HG02610 (cell line): ENCODE results near the gene TEX29.

Experiments
- ATAC-seq: cut with Tn5 transposase; IDR thresholded peaks from one replicate; pipeline ENCODE4 v1.9.1; 2021; ENCODE audit warnings: mild to moderate bottlenecking, moderate library complexity; ENCODE audit not compliant: unreplicated experiment

The TEX29 gene

DNA sequence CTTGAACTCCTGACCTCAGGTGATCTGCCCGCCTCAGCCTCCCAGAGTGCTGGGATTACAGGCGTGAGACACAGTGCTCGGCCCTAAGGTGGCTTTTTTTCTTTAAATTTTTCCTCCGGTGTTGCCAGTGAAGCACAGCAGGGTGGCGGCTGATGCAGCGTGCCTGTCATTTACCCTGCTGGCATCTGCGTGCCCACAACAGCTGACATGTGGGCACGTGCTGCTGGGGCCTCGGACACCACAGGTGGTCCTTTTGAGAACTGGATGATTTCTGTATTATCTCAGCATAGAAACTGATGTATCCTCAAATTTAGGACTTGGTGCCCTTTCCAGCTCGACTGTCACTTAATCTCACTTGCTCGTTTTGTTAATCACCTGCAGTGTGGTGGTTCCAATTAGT is 31.2 kb upstream of the TEX29 start:
- no peak for ATAC-seq

DNA sequence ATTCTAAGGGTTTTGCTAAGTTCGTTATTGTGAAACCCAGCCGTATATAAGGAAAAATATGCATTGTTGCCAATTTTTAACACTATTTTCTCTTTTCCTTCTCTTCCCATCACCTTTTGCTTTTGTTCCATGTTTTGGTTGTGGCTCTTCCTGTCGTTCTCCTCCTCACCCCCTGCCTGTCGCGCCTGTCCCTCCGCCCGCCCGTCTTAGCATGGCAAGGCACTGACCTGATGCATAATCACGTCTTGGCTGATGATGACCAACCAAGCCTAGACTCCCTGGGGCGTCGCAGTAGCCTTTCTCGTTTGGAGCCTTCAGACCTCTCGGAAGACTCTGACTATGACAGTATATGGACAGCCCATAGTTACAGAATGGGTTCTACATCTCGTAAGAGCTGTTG is 28.5 kb upstream of the TEX29 start:
- no peak for ATAC-seq

DNA sequence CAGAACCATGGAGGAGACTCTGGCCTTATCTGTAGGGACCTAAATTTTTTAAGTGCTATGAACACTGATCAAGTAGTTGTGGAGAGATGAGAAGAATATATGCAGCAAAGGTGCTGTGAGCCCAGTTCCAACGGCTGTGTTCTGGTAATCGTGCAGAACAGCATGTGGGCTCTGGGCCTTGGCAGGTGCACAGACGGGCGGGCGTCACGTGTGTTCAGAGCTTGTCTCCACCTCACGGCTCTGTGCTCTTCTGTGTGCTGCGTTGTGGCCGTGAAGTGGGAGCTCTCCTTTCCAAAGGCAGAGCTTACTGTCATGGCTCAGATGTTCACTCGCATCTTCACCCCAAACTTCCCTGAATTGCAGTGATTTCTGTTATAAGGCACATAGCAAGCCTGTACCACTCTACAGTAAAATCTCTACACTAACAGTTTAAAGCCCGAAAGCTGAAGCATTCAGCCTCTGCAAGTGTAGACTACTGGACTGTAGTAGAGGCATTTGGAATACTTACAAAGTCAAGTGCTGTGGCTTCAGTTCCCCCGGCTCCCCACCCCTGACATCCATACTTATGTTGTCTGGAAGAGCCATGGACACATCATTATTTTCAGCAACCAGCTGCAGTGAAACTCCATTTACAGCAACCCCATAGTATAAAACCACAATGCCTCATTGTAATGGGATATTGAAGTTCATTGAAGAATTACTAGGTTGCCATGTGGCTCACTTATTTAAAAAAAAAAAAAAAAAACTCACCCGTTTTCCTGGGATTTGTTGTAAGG is 27.5 kb upstream of the TEX29 start:
- ATAC-seq: no peak

DNA sequence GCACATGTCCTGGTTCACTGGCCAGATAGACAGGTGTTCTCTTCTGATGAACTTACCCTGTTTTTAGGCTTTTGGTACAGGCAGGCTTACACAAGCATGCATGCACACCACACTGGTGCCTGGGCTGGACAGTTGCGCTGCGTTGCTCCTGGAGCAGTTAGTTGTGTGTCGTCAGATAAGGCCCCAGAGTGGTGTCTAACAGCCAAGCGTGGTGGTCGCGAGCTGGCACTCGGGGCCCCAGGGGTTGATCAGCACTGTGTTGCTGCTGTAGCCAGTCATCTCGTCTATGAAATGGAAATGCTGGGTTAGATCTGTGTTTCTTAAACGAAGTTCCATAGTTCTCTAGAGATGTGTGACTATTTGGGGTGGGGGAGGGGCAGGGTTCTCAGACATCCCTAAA is 24.6 kb upstream of the TEX29 start:
- ATAC-seq: no peak

DNA sequence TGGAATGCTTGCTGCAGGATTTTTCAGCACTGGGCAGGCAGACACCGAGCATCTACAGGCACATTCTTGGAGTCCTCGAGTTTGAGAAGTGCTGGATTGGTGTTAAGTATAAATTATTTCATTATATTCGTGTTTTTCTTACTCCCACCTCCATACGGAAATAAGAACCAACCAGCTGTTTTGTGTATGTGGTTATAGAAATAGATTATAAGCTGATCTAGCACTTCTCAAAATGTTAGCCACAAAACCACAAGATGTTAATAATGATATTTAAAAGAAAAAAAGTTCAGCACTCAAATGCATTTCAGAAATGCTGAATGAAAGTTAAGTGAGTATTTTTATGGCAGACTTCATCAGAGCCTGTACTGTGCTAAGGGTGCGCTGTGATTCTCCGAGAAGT is 24.0 kb upstream of the TEX29 start:
- no peak for ATAC-seq

DNA sequence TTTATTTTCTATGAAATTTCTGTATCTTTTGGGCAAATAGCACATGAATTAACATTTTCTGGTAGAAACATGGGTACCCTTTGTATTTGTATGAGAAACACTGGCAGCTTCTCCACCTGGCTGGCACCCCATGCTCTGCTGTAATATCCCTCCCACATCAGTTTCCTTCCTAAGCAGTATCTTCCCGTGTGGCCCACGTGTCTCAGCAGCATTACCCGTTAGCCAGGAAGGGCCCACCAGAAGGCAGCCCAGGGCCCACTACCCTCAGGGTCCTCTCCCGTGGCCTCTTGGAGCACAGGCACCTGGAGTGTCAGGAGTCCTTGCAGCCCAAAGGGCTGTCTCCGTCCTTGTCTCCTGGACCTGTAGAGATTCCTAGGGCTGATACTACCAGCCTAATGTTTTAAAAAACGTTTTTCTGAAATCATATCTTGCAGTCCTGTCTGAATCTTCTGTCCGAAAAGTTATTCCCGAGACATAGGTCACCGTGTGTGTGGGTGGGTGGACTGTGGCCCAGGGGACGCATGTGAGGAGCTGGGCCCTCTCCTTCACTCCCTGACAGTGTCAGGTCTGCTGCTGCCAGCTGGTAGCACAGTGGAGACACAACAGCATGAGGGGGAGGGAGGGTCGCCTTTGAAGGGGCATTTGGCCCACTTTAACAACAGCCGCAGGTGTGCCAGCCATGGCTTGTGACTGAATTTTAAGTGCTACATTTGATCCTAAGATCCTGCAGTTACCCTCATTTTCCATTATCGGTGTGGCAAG is 22.0 kb upstream of the TEX29 start:
- no peak for ATAC-seq

DNA sequence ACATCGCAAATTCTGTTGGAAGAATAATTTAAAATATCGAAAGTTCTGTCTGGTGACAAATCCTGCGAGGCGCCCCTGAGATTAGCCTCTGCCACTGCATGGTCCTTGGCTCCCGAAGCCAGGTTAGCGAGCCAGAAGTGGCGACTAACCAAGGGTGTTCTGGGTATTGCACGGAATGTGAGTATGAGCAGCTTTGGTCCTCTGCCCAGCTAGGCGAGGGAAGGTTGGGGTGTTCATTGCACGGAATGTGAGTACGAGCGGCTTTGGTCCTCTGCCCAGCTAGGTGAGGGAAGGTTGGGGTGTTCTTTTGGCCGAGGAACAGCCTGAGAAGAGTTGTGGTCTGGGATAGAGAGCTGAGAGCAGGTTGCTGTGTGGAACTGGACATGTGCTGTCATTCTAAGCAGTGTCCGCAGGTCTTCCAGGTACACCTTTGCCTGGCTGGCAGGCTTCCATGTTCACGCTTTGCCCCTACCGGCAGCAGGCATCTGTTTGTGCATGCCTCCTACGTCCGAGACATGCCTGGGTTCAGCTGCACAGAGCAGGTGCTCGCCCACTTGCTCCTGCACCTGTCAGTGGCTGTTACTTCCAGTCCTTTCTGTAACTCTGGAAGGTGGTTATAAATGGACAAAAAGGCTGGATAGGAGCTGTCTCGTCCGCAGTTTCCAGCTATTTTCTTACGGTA is 18.3 kb upstream of the TEX29 start:
- no peak for ATAC-seq

DNA sequence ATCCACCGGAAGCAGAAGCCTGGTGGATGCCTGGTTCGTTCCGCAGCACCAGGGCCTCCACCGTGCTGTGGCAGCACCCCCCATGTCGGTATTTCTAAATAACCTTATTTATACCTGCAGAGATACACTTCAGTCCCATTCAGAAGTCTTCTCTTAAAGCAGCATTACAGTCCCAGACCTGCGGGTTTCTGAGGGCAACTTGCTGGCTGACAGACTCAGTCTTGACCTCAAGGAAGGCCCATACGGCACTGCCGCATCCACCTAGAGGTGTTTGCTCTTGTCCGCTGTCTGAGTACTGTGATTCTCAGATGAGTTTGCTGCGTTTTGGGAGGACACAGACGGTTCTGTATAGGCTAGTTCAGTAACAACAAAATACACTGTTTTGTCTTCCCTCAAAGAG is 16.9 kb upstream of the TEX29 start:
- ATAC-seq: no peak

DNA sequence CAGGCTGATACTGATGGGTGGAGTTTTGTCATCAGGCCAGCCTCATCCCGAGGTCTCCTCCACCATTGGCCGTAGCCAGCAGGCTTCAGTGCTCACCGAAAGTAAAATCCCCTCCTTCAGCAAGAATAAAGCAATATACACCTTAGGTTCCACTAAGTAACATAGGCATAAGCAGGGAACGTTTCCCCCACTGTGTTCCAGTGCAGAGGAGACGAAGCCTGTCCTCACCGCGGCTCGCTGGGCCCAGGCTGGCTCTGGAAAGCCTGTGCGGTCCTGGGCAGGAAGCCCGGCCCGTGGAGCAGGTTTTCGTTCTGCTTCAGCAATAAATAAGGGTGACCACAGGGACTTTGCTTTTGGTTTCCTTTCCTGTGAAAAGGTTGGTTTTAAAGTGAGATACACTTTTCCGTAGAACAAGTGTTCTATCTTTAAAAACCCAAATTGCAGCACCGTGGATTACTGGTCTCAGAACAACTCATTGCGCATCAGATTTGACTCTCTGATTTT is 16.3 kb upstream of the TEX29 start:
- peak; percentile 93 for ATAC-seq

DNA sequence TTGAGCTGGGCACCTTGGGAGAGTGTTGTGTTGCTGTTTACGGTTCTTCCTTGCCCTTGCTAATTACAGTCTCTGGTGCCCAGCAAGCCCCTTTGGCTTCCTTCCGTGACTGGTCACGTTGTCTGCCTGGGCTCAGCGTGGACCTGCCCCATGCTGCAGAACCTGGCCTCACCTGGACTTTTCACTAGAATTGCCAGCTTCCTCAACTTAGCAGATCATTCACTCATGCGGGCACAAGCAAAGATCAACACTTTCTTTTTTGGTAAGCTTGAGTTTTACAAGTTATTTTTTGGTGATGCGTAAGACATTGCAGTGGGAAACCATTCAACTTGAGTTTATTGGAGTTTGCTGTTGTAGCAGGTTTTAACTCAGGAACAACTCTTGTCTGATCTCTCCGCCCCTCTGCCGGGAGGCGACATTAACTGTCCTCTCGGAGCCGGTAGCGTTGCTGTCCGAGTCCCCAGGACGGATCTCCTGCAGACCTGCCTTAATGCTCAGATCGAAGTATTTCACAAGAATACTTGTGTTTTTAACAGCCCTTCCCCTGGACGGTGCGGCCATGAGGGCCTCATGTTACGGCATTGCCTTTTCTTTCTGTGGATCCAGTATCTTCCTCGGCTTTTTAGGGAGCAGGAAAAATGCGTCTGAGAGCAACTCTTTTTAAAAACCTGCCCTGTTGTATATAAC is 15.7 kb upstream of the TEX29 start:
- ATAC-seq: no peak

DNA sequence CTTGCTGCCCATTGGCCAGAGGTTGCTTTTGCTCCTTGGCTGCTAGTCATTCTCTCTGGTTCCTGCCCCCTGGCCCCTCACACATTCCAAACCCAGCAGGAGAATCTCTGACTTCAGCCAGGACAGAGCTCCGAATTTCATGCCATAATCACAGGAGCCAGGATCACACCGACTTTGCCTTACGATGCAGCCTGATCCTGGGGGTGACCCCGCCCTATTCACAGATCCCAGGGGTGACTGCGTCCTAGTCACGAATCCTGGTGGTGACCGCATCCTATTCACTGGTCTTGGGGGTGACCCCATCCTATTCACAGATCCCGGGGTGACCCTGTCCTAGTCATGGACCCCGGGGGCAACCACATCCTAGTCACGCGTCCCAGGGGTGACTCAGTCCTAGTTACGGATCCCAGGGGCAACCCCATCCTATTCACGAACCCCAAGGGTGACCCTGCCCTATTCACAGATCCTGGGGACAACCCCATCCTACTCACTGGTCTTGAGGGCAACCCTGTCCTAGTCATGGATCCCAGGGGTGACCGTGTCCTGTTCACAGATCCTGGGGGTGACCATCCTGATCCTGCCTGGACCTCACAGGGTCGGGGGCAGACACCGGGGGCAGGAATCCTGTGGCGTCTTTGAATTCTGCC is 7.4 kb upstream of the TEX29 start:
- no peak for ATAC-seq

DNA sequence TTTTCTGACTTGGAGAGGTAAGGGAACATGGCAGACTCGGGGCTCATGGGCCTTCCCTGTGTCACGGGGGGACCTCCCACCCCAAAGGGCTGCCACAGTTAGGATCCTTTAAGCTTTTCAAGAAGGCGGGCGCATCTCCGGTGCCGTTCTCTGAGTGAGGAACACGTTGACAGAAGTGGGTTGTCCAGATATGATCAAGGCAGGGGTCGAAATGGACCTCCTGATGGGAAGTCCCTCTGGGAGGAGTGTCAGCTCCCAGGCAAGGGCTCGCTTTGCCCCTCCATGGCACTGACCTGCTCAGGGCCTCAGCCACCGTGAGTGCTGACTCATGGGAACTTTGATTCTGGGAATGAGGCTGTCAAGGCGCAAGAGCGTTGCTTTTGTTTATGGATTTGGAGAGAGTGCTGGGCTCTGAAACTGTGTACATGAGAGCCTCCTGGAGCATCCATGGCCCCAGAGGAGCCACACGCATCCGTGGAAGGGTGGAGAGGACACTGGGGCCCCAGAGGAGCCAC is 6.5 kb upstream of the TEX29 start:
- no peak for ATAC-seq

DNA sequence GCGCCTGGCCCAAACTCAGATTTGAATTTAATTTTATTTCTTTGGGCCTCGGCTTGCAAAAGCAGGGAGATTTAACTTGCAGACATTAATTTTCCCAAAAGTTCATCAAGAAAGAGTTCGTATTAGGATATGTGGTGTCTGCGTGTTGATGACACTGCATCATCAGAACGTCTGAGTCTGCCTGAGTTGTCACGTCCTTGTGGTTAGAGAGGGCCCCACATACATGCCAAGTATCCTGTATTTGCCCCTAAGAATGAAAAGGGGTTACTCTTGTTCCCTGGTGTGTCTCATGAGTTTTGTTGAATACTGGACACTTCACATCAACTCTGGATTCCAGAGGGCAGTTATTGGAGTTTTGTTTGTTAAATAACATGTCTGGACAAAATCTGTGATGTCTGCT is 5.6 kb upstream of the TEX29 start:
- no peak for ATAC-seq

DNA sequence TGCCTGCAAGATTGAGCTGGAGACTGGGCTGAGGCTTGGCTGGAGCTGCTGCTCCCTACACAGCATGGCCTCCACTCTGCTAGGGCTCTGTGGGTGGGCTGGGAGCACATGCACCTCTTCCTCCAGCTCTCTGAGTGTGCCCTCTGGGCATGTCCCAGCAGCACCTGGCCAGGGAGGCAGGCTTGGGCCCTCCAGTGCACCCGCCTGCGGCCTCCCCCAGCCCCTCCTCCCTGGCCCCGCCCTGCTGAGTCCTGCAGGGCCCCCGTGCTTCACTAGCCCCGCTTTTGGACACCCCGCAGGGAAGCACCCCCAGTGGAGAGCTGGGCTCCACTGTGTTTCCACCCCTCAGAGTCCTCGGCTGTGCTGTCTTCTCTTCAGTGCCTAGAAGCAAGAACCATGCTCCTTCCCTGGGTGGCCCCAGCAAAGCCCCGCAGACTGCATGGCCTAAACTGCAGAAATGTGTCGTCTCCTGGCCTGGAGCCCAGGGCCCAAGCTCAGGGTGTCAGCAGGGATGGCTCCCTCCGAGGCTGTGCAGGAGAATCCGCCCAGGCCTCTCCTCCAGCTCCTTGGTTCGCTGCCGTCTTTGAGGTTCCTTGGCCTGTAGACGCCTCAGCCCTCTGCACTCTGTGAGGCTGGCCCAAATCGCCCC is 5.0 kb upstream of the TEX29 start:
- ATAC-seq: no peak

DNA sequence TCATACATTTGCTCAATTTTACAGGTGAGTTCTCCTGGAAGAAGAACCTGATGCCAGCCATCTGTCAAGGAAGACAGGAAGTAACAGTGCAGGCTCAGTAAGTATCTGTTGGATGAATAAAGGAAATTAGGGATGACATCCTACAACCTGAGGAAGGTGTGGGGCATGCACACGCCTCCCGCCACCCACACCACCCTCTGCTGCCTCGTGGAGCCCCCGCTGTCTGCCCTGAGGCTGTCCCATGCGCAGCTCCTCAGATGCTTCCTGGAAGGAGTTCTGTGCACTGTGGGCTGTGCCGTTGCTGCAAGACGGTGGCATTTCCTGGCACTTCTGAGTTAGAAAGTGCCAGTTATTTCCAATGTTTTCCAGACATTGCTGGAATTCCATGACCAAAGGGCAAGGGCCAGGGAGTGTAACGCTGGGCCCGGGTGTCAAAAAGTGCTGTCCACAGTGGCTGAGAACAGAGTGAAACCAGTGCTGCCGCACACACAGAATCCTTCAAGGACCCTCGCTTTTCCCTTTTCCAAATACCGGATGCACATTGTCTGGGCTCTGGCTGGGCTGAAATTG is 4.2 kb upstream of the TEX29 start:
- no peak for ATAC-seq

DNA sequence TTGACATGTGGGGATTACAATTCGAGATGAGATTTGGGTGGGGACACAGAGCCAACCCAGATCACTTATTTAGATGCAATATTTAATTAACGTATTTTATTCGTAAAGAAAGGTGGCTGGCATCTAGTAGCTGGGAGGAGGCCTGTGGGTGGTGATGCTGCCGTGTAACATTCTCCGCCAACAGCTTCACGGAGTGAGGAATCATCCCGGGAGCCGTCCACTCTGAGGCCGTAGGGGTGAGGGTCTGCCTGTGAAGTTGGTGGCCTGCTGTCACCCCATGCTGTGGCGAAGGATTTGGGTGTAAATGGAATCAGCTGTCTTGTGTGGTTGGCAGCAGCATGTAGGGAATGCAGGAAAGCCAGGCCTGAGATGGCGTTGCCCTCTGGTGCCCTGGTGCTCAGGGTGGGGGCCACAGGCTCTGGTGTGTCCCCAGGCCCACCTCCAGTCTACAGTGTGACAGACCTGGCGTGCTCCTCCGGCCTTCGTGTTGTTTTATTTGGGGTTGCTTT is 3.3 kb upstream of the TEX29 start:
- ATAC-seq: no peak

DNA sequence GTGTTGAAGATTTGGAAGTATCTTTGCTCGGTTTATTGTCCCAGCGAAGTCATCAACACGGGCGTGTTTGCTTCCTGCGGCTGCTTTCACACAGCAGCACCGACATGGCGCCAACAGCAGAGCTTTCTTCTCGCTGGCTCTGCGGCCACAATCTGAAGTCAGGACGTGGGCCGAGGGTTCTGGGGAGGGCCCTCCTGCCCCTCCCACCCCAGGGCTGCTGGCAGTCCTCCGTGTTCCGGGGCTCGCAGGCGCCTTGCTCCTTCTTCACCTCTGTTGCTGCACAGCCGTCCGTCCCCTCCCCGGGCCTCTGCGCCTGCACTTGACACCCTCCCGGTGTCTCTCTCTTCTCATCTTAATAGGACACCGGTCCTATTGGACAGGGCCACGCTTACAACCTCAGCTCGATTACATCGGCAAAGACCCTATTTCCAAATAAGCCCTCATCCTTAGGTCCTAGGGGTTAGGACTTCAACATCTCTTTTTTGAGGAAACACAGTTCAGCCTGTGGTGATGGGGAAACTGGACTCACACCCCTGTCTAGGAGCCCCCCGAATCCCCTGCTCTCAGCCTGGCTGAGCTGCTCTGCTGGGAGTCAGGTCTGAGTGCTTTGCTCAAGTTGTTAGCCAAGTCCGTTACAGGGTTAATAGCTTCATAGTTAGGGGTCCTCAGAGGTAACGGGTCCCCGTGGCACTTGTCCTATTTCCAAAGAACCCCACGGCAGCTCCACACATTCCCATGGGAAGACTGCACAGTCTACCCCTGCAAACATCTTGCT is 2.7 kb upstream of the TEX29 start:
- no peak for ATAC-seq

DNA sequence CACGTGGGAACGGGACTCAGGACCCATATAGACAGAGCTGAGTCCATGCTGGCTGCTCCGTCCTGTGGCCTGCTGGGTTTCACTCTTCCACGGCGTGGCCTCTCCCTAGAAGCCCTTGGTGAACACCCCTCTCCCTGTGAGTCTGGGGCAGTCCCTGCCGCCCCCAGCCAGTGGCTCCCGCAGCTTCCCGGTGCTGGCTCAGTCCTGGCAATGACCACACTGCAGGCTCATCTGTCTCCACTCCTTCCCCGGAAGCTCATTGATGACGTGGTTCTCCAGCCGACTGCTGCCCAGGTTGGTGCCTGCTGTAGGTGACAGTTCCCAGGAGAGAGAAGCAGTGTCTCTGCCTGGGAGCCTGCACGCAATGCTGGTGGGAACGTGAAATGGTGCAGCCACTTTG is 2.1 kb upstream of the TEX29 start:
- ATAC-seq: no peak

DNA sequence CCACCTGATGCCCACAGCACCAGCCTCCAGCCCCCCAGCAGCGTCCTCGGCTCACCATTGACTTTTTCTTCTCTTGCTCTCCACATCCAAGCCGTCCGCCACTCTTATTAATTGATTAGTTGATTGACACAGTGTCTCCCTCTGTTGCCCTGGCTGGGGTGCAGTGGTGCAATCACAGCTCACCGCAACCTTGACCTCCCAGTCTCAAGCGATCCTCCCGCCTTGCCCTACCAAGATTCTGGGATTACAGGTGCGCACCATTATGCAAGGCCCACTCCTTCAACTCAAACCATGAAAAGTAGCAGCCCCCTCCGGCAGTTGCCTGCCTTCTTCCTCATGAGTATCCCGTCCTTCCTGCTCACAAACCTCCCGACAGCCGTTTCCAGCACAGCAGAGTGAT is 921 bp upstream of the TEX29 start:
- no peak for ATAC-seq
